Fibroblast of skin of scalp (primary cell): ENCODE results near the gene DMBT1.

ENCODE experiments used
- DNase-seq: peaks from one replicate; pipeline ENCODE4 v3.0.0-alpha.2; 2013

Gene DMBT1

GRCh38 chr10:122648599-122649428 is 88.3 kb downstream of the DMBT1 start:
- DNase-seq, result peak; percentile 27

GRCh38 chr10:122649903-122650302 is 89.3 kb downstream of the DMBT1 start:
- DNase-seq, result no peak

GRCh38 chr10:122650331-122650730 is 89.8 kb downstream of the DMBT1 start:
- no peak for DNase-seq

- no peak for DNase-seq
These were observed 95.2 kb downstream of the DMBT1 start for GRCh38 chr10:122655524-122656307.

GRCh38 chr10:122656308-122656705 is 95.8 kb downstream of the DMBT1 start:
- DNase-seq, result no peak

GRCh38 chr10:122656741-122657140 is 96.2 kb downstream of the DMBT1 start:
- no peak for DNase-seq

GRCh38 chr10:122657255-122657654 is 96.7 kb downstream of the DMBT1 start:
- DNase-seq, result no peak

- no peak for DNase-seq
These were observed 97.2 kb downstream of the DMBT1 start for GRCh38 chr10:122657729-122658128.

- no peak for DNase-seq
These were observed 97.9 kb downstream of the DMBT1 start for GRCh38 chr10:122658356-122659049.

GRCh38 chr10:122659126-122659525 is 98.6 kb downstream of the DMBT1 start:
- DNase-seq, result no peak

GRCh38 chr10:122659651-122660050 is 99.1 kb downstream of the DMBT1 start:
- no peak for DNase-seq

- no peak for DNase-seq
These were observed 100.1 kb downstream of the DMBT1 start for GRCh38 chr10:122660696-122661095.

- DNase-seq, result no peak
These were observed 101.7 kb downstream of the DMBT1 start for GRCh38 chr10:122662231-122662630.

GRCh38 chr10:122663516-122664130 is 103.1 kb downstream of the DMBT1 start:
- DNase-seq, result no peak

GRCh38 chr10:122664501-122664900 is 103.9 kb downstream of the DMBT1 start:
- DNase-seq, result no peak

- DNase-seq, result no peak
These were observed 104.8 kb downstream of the DMBT1 start for GRCh38 chr10:122665329-122665860.

- no peak for DNase-seq
These were observed 105.4 kb downstream of the DMBT1 start for GRCh38 chr10:122665946-122666345.

GRCh38 chr10:122669045-122669444 is 108.5 kb downstream of the DMBT1 start:
- DNase-seq, result no peak

GRCh38 chr10:122669842-122670241 is 109.3 kb downstream of the DMBT1 start:
- no peak for DNase-seq

- DNase-seq, result no peak
These were observed 110.8 kb downstream of the DMBT1 start for GRCh38 chr10:122671355-122671754.

- DNase-seq, result no peak
These were observed 112.1 kb downstream of the DMBT1 start for GRCh38 chr10:122672655-122673054.

- DNase-seq, result no peak
These were observed 112.7 kb downstream of the DMBT1 start for GRCh38 chr10:122673269-122673668.
